Liver (tissue), 3 donors: ENCODE results near the gene RTL10.

Source experiments
- CTCF ChIP-seq: fragments of 150-350 bp; IDR thresholded peaks from 2 replicates; pipeline ENCODE4 v1.5.1; 2017; ENCODE audit warnings: improper control_type of control experiment, low read depth, low read length; ENCODE audit not compliant: missing input control
- MAX ChIP-seq: IDR thresholded peaks from 2 replicates; pipeline ENCODE4 v1.6.1; 2016; ENCODE audit warnings: antibody characterized with exemption
- RXRA ChIP-seq, 2 donors: IDR thresholded peaks; 2 replicates each; pipeline ENCODE4 v1.6.1; 2017 to 2018; ENCODE audit warnings: antibody characterized with exemption in 2 of 2, mild to moderate bottlenecking in 1 of 2
- YY1 ChIP-seq: IDR thresholded peaks from 2 replicates; pipeline ENCODE4 v1.6.1; 2016; ENCODE audit warnings: antibody characterized with exemption, mild to moderate bottlenecking
- donor health status: healthy.
- donor health status: healthy.

- TF ChIP-seq CTCF (no peak), YY1 (no peak), MAX (no peak), RXRA (IDR thresholded peaks at IDR 0.05) (no peak)
Observed at GRCh38 chr22:19818324-19819207, 36.1 kb downstream of the RTL10 start.
